K562 (cell line): Measurements from ENCODE around the gene STK17A. TPM values are rescaled to one million over a fixed set of nuclear protein-coding genes. Genes with fewer than 3 reads are reported as not detected.
A peak's percentile ranks its signal among the peaks of the same experiment; 100 is the strongest.
"Not testable (repeated sequence)": the region's sequence is repeated elsewhere in the genome, so short reads cannot be mapped to it uniquely, and the experiment has no call there.

ENCODE experiments used
- ATAC-seq: fragments of 200-7000 bp; cut with Tn5 transposase; 3 replicates; pipeline ENCODE4 v1.9.1; 2020; ENCODE audit warnings: moderate library complexity
- BruUV-seq: library from RNA; stranded (reverse); fragments of 400-500 nt; replicated peaks from 2 replicates; lab custom pipeline; 2021; lab: Mats Ljungman, UMichigan
- CTCF ChIA-PET: fragments of 300-600 bp; formaldehyde crosslinking; extraction: SDS; loops from one replicate; lab custom pipeline; 2021; ENCODE audit warnings: low intra/inter-chr PET ratio; lab: Yijun Ruan, JAX
- POLR2A ChIA-PET: fragments of 300-600, 350-650 bp; sonication (Branson Sonifier 250); formaldehyde crosslinking; extraction: SDS; loops from one replicate; lab custom pipeline; 2021; ENCODE audit warnings: antibody characterized with exemption, inconsistent platforms; lab: Yijun Ruan, JAX
- DNase-seq, 4 experiments: peaks; one replicate each; pipeline versions ENCODE4 v3.0.0 to v3.0.0-alpha.2; 2011 to 2018; ENCODE audit warnings: low spot score in 3 of 4, mixed read lengths in 3 of 4; ENCODE audit errors: extremely low read depth in 1 of 4
- FAIRE-seq: peaks from 2 replicates; lab custom pipeline; 2011; peaks lifted over from hg19 to GRCh38; lab: Jason Lieb, UNC
- H2AFZ ChIP-seq: 2 replicates; pipeline ENCODE4 v1.6.0; 2011; ENCODE audit warnings: low read depth, low read length, control low read depth, inconsistent platforms
- H3K27ac ChIP-seq: fragments of 200-600 bp; 3 replicates; pipeline ENCODE4 v1.8.0; 2011; ENCODE audit warnings: low read depth, mild to moderate bottlenecking, control low read depth, inconsistent platforms, low read length, moderate library complexity, mixed read lengths; ENCODE audit errors: extremely low read depth
- H3K27me3 ChIP-seq, 2 experiments: fragments of 300-600 bp in 1 of 2; 2 replicates in 1 of 2; 3 replicates in 1 of 2; pipeline versions ENCODE4 v1.6.0 to v1.8.0; 2011; ENCODE audit warnings: inconsistent platforms in 2 of 2, low read length in 2 of 2, mild to moderate bottlenecking in 1 of 2, mixed read lengths in 1 of 2, moderate library complexity in 1 of 2; ENCODE audit not compliant: control insufficient read depth in 2 of 2, insufficient read depth in 2 of 2
- H3K36me3 ChIP-seq: fragments of 300-600 bp; 3 replicates; pipeline ENCODE4 v1.8.0; 2011; ENCODE audit warnings: mild to moderate bottlenecking, low read length, inconsistent platforms; ENCODE audit not compliant: control insufficient read depth, insufficient read depth
- H3K4me1 ChIP-seq, 2 experiments: fragments of 200-600 bp in 1 of 2; replicated peaks in 1 of 2; 2 replicates in 1 of 2; 3 replicates in 1 of 2; pipeline versions ENCODE4 v1.5.1 to v1.8.0; 2011; ENCODE audit warnings: inconsistent platforms in 2 of 2, low read length in 2 of 2, mild to moderate bottlenecking in 1 of 2, mixed read lengths in 1 of 2, moderate library complexity in 1 of 2; ENCODE audit not compliant: control insufficient read depth in 2 of 2, insufficient read depth in 2 of 2
- H3K4me2 ChIP-seq: 2 replicates; pipeline ENCODE4 v1.6.1; 2011; ENCODE audit warnings: low read length, control low read depth, inconsistent platforms, mixed read lengths; ENCODE audit not compliant: insufficient read depth
- H3K4me3 ChIP-seq: fragments of 200-600 bp; sonication (generic), shearing (Covaris generic); 2 replicates; pipeline ENCODE4 v1.5.1; 2016; ENCODE audit warnings: control low read depth, inconsistent platforms
- H3K79me2 ChIP-seq: fragments of 200-600 bp; 3 replicates; pipeline ENCODE4 v1.8.0; 2011; ENCODE audit warnings: low read length, inconsistent platforms; ENCODE audit not compliant: control insufficient read depth, insufficient read depth
- H3K9ac ChIP-seq, 2 experiments: 2 replicates each; pipeline versions ENCODE4 v1.6.0 to v1.6.1; 2011; ENCODE audit warnings: low read depth in 2 of 2, low read length in 2 of 2, control low read depth in 1 of 2, inconsistent platforms in 1 of 2, mild to moderate bottlenecking in 1 of 2, mixed read lengths in 1 of 2; ENCODE audit not compliant: insufficient read depth in 1 of 2
- H3K9me1 ChIP-seq: one replicate; pipeline ENCODE4 v1.6.0; 2011; ENCODE audit warnings: inconsistent platforms, mild to moderate bottlenecking, low read length, moderate library complexity; ENCODE audit not compliant: control insufficient read depth, insufficient read depth
- H3K9me3 ChIP-seq: replicated peaks from 2 replicates; pipeline ENCODE4 v1.5.1; 2011; ENCODE audit warnings: low read depth, low read length, inconsistent platforms; ENCODE audit not compliant: control insufficient read depth, insufficient read depth
- H4K20me1 ChIP-seq: replicated peaks from 2 replicates; pipeline ENCODE4 v1.6.1; 2011; ENCODE audit warnings: low read length, inconsistent platforms, mixed read lengths; ENCODE audit not compliant: control insufficient read depth, insufficient read depth
- BCOR ChIP-seq: fragments of 450-650 bp; IDR thresholded peaks from 2 replicates; pipeline ENCODE4 v1.6.1; 2016
- ELF4 ChIP-seq: fragments of 450-650 bp; formaldehyde crosslinking; IDR thresholded peaks from 2 replicates; pipeline ENCODE4 v1.4.0; 2022; ENCODE audit warnings: missing genetic modification characterization
- L3MBTL2 ChIP-seq: fragments of 450-650 bp; IDR thresholded peaks from 2 replicates; pipeline ENCODE4 v1.6.1; 2016; ENCODE audit warnings: mild to moderate bottlenecking, moderate library complexity
- LARP7 ChIP-seq: fragments of 450-650 bp; IDR thresholded peaks from 2 replicates; pipeline ENCODE4 v1.6.1; 2016
- NR4A1 ChIP-seq, 2 experiments: fragments of 250-450 bp in 1 of 2; fragments of 450-650 bp in 1 of 2; sonication (Bioruptor Pico) in 1 of 2; IDR thresholded peaks; 2 replicates each; pipeline versions ENCODE4 v1.4.0 to v1.6.1; 2016 to 2020; ENCODE audit warnings: mild to moderate bottlenecking in 2 of 2, missing compliant biosample characterization in 1 of 2, missing genetic modification characterization in 1 of 2, moderate library complexity in 1 of 2
- POLR2A ChIP-seq: fragments of 450-650 bp; conservative IDR thresholded peaks from 2 replicates; pipeline ENCODE4 v1.6.1; 2016
- POLR2B ChIP-seq: fragments of 450-650 bp; IDR thresholded peaks from 2 replicates; pipeline ENCODE4 v1.6.1; 2018; ENCODE audit warnings: low read depth; ENCODE audit not compliant: partially characterized antibody
- SUPT5H ChIP-seq: fragments of 450-650 bp; IDR thresholded peaks from 2 replicates; pipeline ENCODE4 v1.6.1; 2016
- ZNF232 ChIP-seq: sonication (generic); formaldehyde crosslinking; IDR thresholded peaks from 2 replicates; pipeline ENCODE4 v1.8.0; 2022; ENCODE audit warnings: mild to moderate bottlenecking, missing genetic modification reagents
- ZNF316 ChIP-seq: fragments of 450-650 bp; IDR thresholded peaks from 2 replicates; pipeline ENCODE4 v1.6.1; 2016
- WGBS: fragments of 100-300 bp; shearing (Covaris generic); methylation state at CpG from one replicate; pipeline ENCODE4 v1.1.6; 2016; ENCODE audit warnings: low coverage, mixed read lengths; ENCODE audit not compliant: insufficient coverage; ENCODE audit errors: missing lambda C conversion rate; 5-methylcytosine and 5-hydroxymethylcytosine counted together
- in situ Hi-C: fragments of 300-500 bp; cut with MboI; formaldehyde crosslinking; loops from 4 replicates; pipeline ENCODE4 v1.15.0; 2018; ENCODE audit warnings: inconsistent platforms, mixed read lengths
- intact Hi-C: fragments of 100-400 bp; cut with micrococcal nuclease; formaldehyde crosslinking; loops from 2 replicates; pipeline ENCODE4 v1.14.2; 2022
- polyA plus RNA-seq, 8 experiments: library from polyadenylated mRNA; depleted of rRNA in 4 of 8; stranded (reverse) in 5 of 8; unstranded in 3 of 8; fragments of >200 nt; fragmentation: Nextera tagmentation in 2 of 8; fragmentation: Illumina TruSeq in 1 of 8; extraction: Ambion mirVana in 2 of 8; extraction: Trizol in 1 of 8; gene quantifications; 2 replicates each; pipeline versions ENCODE4 v1.2.1 to v1.2.3, GENCODE V29; 2011 to 2014; ENCODE audit warnings: inconsistent platforms in 1 of 8, missing spikeins in 1 of 8
- total RNA-seq, 7 experiments: library from RNA; depleted of rRNA in 6 of 7; stranded (reverse); fragments of >200 nt in 6 of 7; fragmentation: Illumina TruSeq in 2 of 7; extraction: Trizol in 2 of 7; gene quantifications; 2 replicates each; pipeline versions ENCODE4 v1.2.1 to v1.2.3, GENCODE V29; 2011 to 2021; ENCODE audit warnings: low replicate concordance in 1 of 7

The STK17A gene
- total and polyA plus RNA-seq, 9 of the 15 experiments (the other 6 are each of a cell fraction or from before 2014, with no cell fraction given) = 3.4 to 16.3 (median 13.2) TPM

- H3K9me1 ChIP-seq = no peaks in the 10 kb centered on the region
- ATAC-seq = no peak
- TF ChIP-seq L3MBTL2 (no peak), ZNF232 (CRISPR knock-in tag) (no peak), LARP7 (no peak), BCOR (no peak), NR4A1 (CRISPR knock-in tag; IDR thresholded peaks at IDR 0.05) (no peak), NR4A1 (tag; IDR thresholded peaks at IDR 0.05) (no peak), ELF4 (CRISPR knock-in tag) (no peak)
- TF ChIP-seq, all 486 proteins: peak for 0
- Histone ChIP-seq H3K4me3 (no peak overlapping the region), H3K27me3 (no peaks in the 10 kb centered on the region), H3K9ac (no peak overlapping the region), H4K20me1 (no peaks in the 10 kb centered on the region), H3K9me3 (no peaks in the 10 kb centered on the region), H3K79me2 (no peaks in the 10 kb centered on the region), H3K4me1 (no peaks in the 10 kb centered on the region), H3K36me3 (peaks cover 70% of the 10 kb centered on the region; the same call in 2 of the 3 replicates), H3K27ac (no peak overlapping the region), H2AFZ (no peak overlapping the region), H3K4me2 (no peak overlapping the region)
- 88% methylated on average over 2 of the region's 2 CpGs for WGBS
- DNase-seq = no peak
- no TSS peak for BruUV-seq
- in situ Hi-C loops = no loop called here
- FAIRE-seq = no peak
- CTCF ChIA-PET = no interaction called here
- POLR2A ChIA-PET = interaction anchor here (0.6 to 1.5 kb wide), 2 partner anchors 8 to 27 kb away, joined by 3 read pairs; no protein-coding TSS in a partner anchor
- intact Hi-C loops = no loop called here
Measured at GRCh38 chr7:43626695-43627094, 43.8 kb downstream of the STK17A start.

GRCh38 chr7:43627798-43628197 is 44.9 kb downstream of the STK17A start:
- H2AFZ ChIP-seq, H3K9ac ChIP-seq, H3K79me2 ChIP-seq, ATAC-seq, H4K20me1 ChIP-seq, POLR2A ChIA-PET, H3K9me3 ChIP-seq, FAIRE-seq, CTCF ChIA-PET, H3K27me3 ChIP-seq, intact Hi-C loops, BruUV-seq, H3K4me2 ChIP-seq, H3K4me1 ChIP-seq, DNase-seq: not testable (repeated sequence)
- WGBS = 91% methylated on average over 3 of the region's 3 CpGs
- TF ChIP-seq ZNF316 = peak; percentile 32; the same call in 1 of the 2 replicates
- TF ChIP-seq POLR2A = peak; percentile 60
- peak; percentile 61 for TF ChIP-seq POLR2B
- peak; percentile 55 for TF ChIP-seq SUPT5H
- TF ChIP-seq, all 486 proteins: peak for 4; not testable (repeated sequence) for 482
- H3K27ac ChIP-seq, H3K4me3 ChIP-seq, H3K9me1 ChIP-seq, in situ Hi-C loops: not testable (repeated sequence)
- peaks cover 75% of the 10 kb centered on the region for H3K36me3 ChIP-seq
